ENCODE data around the gene TM9SF1. TPM values are rescaled to one million over a fixed set of nuclear protein-coding genes. Genes with fewer than 3 reads are reported as not detected.

The TM9SF1 gene
- total and polyA plus RNA-seq, 2 of the 13 experiments (the other 11 are each of a cell fraction or from before 2014, with no cell fraction given): 83.2 to 110 TPM

DNA sequence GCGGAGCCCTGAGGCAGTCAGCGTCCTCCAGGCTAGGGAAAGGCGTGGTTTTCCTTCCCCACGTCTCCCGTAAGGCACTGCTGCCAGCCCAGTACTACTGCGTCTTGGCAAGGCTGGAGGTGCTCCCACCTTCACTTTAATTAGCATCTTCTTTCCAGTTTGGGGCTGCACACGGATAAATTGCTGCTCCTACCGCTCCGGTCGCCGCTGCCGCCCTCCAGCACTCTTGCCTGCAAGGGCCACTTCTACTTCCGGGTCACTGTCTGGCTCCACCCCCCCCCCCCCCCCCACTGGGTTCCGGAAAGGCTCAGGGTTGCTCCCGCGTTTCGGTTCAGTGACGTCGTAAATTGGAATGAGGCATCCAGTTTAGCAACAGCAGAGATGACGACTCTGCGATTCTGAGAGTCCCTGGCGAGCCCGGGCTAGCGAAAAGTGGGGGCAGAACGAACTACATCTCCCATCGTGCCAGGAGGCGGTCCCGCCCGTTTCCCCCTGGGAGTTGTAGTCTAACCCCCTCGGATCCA, 36.9 kb upstream of the TM9SF1 start, which contains the start of gene NEDD8 (continued):
- TF ChIP-seq, protein P1, sequence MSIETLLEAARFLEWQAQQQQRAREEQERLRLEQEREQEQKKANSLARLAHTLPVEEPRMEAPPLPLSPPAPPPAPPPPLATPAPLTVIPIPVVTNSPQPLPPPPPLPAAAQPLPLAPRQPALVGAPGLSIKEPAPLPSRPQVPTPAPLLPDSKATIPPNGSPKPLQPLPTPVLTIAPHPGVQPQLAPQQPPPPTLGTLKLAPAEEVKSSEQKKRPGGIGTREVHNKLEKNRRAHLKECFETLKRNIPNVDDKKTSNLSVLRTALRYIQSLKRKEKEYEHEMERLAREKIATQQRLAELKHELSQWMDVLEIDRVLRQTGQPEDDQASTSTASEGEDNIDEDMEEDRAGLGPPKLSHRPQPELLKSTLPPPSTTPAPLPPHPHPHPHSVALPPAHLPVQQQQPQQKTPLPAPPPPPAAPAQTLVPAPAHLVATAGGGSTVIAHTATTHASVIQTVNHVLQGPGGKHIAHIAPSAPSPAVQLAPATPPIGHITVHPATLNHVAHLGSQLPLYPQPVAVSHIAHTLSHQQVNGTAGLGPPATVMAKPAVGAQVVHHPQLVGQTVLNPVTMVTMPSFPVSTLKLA (IDR thresholded peaks at IDR 0.05): no peak
- TF ChIP-seq ZNF556 (CRISPR knock-in tag; IDR thresholded peaks at IDR 0.05; ENCODE audit: borderline replicate concordance): no peak; the same call in 1 of the 2 replicates
- TF ChIP-seq ZFP82 (CRISPR knock-in tag; IDR thresholded peaks at IDR 0.05; ENCODE audit: borderline replicate concordance): no peak
- no peak; the same call in 1 of the 2 replicates for TF ChIP-seq RXRA (CRISPR knock-in tag; IDR thresholded peaks at IDR 0.05)
- peak; percentile 25; the same call in 1 of the 2 replicates for TF ChIP-seq JUND (CRISPR knock-in tag; IDR thresholded peaks at IDR 0.05)
- no peak for TF ChIP-seq NBN (conservative IDR thresholded peaks at IDR 0.05)
- TF ChIP-seq, protein P2, sequence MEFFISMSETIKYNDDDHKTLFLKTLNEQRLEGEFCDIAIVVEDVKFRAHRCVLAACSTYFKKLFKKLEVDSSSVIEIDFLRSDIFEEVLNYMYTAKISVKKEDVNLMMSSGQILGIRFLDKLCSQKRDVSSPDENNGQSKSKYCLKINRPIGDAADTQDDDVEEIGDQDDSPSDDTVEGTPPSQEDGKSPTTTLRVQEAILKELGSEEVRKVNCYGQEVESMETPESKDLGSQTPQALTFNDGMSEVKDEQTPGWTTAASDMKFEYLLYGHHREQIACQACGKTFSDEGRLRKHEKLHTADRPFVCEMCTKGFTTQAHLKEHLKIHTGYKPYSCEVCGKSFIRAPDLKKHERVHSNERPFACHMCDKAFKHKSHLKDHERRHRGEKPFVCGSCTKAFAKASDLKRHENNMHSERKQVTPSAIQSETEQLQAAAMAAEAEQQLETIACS (CRISPR knock-in tag; IDR thresholded peaks at IDR 0.05): no peak
- TF ChIP-seq HNRNPK (IDR thresholded peaks at IDR 0.05; ENCODE audit: low read depth, low read length, poor library complexity, severe bottlenecking): peak; percentile 81
- TF ChIP-seq SAP130 (CRISPR knock-in tag; IDR thresholded peaks at IDR 0.05; ENCODE audit: low read depth): peak; percentile 90
- 0 out of 2 replicates have a peak, but pooled peaks have one; percentile 9 for TF ChIP-seq RFXANK (CRISPR knock-in tag; IDR thresholded peaks at IDR 0.05)
- TF ChIP-seq, protein P3, sequence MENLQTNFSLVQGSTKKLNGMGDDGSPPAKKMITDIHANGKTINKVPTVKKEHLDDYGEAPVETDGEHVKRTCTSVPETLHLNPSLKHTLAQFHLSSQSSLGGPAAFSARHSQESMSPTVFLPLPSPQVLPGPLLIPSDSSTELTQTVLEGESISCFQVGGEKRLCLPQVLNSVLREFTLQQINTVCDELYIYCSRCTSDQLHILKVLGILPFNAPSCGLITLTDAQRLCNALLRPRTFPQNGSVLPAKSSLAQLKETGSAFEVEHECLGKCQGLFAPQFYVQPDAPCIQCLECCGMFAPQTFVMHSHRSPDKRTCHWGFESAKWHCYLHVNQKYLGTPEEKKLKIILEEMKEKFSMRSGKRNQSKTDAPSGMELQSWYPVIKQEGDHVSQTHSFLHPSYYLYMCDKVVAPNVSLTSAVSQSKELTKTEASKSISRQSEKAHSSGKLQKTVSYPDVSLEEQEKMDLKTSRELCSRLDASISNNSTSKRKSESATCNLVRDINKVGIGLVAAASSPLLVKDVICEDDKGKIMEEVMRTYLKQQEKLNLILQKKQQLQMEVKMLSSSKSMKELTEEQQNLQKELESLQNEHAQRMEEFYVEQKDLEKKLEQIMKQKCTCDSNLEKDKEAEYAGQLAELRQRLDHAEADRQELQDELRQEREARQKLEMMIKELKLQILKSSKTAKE (CRISPR knock-in tag; IDR thresholded peaks at IDR 0.05; ENCODE audit: borderline replicate concordance): no peak
- no peak for TF ChIP-seq RFXAP (CRISPR knock-in tag; IDR thresholded peaks at IDR 0.05; ENCODE audit: borderline replicate concordance)
- no peak for TF ChIP-seq TBX3 (IDR thresholded peaks at IDR 0.05; ENCODE audit: borderline replicate concordance)
- TF ChIP-seq ZMYM3 (CRISPR knock-in tag; IDR thresholded peaks at IDR 0.05): peak; percentile 35; the same call in 1 of the 2 replicates
- TF ChIP-seq ZNF382 (CRISPR knock-in tag; IDR thresholded peaks at IDR 0.05; ENCODE audit: borderline replicate concordance): no peak
- TF ChIP-seq ZFY (CRISPR knock-in tag; IDR thresholded peaks at IDR 0.05): peak; percentile 73
- no peak for TF ChIP-seq ZNF614 (CRISPR knock-in tag; IDR thresholded peaks at IDR 0.05; ENCODE audit: borderline replicate concordance)
- TF ChIP-seq, protein P4, sequence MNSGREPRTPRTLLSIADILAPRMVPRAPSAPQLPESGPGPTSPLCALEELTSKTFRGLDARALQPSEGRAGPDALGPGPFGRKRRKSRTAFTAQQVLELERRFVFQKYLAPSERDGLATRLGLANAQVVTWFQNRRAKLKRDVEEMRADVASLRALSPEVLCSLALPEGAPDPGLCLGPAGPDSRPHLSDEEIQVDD (CRISPR knock-in tag; IDR thresholded peaks at IDR 0.05; ENCODE audit: borderline replicate concordance): no peak
- TF ChIP-seq, protein P5, sequence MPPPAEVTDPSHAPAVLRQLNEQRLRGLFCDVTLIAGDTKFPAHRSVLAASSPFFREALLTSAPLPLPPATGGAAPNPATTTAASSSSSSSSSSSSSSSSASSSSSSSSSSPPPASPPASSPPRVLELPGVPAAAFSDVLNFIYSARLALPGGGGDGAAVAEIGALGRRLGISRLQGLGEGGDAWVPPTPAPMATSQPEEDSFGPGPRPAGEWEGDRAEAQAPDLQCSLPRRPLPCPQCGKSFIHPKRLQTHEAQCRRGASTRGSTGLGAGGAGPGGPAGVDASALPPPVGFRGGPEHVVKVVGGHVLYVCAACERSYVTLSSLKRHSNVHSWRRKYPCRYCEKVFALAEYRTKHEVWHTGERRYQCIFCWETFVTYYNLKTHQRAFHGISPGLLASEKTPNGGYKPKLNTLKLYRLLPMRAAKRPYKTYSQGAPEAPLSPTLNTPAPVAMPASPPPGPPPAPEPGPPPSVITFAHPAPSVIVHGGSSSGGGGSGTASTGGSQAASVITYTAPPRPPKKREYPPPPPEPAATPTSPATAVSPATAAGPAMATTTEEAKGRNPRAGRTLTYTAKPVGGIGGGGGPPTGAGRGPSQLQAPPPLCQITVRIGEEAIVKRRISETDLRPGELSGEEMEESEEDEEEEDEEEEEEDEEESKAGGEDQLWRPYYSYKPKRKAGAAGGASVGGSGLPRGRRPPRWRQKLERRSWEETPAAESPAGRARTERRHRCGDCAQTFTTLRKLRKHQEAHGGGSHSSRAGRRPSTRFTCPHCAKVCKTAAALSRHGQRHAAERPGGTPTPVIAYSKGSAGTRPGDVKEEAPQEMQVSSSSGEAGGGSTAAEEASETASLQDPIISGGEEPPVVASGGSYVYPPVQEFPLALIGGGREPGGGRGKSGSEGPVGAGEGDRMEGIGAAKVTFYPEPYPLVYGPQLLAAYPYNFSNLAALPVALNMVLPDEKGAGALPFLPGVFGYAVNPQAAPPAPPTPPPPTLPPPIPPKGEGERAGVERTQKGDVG (CRISPR knock-in tag; IDR thresholded peaks at IDR 0.05; ENCODE audit: borderline replicate concordance): peak; percentile 30; the same call in 1 of the 2 replicates
- TF ChIP-seq, protein P6, sequence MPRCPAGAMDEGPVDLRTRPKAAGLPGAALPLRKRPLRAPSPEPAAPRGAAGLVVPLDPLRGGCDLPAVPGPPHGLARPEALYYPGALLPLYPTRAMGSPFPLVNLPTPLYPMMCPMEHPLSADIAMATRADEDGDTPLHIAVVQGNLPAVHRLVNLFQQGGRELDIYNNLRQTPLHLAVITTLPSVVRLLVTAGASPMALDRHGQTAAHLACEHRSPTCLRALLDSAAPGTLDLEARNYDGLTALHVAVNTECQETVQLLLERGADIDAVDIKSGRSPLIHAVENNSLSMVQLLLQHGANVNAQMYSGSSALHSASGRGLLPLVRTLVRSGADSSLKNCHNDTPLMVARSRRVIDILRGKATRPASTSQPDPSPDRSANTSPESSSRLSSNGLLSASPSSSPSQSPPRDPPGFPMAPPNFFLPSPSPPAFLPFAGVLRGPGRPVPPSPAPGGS (CRISPR knock-in tag; IDR thresholded peaks at IDR 0.05): 0 out of 2 replicates have a peak, but pooled peaks have one; percentile 86
